ENCODE data around the gene OSBPL2. TPM values are rescaled to one million over a fixed set of nuclear protein-coding genes. Genes with fewer than 3 reads are reported as not detected.

Gene OSBPL2
- total and polyA plus RNA-seq, 4 donors: 9.9 to 19.7 (median 12.3) TPM

DNA sequence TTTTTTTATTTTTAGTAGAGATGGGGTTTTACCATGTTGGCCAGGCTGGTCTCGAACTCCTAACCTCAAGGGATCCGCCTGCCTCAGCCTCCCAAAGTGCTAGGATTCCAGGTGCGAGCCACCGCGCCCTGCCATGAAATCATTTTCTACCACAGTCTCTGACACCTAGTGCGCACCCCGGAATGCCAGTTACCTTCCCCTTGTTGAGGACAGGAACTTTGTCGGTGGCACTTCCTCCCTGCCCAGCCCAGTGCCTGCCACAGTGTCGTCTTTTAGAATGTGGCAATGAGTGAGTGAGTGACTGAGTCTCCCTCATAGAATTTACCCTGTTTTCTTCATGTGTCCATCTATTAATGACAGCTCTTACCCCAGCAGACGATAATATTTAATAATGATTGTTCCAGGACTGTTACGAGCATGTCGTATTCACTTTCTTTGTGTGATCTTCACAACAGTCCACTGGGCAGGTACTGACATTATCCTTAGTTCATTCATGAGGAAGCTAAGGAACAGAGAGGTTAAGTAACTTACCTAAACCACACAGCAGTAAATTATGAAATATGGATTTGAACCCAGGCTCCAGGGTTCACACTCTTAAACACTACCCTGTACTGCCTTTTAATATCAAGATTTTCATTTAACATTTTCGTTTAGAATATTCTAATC lies 1.8 kb downstream of the OSBPL2 start:
- H3K36me3 ChIP-seq (ENCODE audit: control insufficient read depth in 4 of 4, insufficient read depth in 3 of 4, low read depth in 1 of 4, low read length in 3 of 4): peaks cover 0 to 4% (median 0%) of the 10 kb centered on the region in 4 donors
- TF ChIP-seq, protein P1, sequence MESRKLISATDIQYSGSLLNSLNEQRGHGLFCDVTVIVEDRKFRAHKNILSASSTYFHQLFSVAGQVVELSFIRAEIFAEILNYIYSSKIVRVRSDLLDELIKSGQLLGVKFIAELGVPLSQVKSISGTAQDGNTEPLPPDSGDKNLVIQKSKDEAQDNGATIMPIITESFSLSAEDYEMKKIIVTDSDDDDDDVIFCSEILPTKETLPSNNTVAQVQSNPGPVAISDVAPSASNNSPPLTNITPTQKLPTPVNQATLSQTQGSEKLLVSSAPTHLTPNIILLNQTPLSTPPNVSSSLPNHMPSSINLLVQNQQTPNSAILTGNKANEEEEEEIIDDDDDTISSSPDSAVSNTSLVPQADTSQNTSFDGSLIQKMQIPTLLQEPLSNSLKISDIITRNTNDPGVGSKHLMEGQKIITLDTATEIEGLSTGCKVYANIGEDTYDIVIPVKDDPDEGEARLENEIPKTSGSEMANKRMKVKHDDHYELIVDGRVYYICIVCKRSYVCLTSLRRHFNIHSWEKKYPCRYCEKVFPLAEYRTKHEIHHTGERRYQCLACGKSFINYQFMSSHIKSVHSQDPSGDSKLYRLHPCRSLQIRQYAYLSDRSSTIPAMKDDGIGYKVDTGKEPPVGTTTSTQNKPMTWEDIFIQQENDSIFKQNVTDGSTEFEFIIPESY (IDR thresholded peaks at IDR 0.05): no peak
- TF ChIP-seq, protein P2, sequence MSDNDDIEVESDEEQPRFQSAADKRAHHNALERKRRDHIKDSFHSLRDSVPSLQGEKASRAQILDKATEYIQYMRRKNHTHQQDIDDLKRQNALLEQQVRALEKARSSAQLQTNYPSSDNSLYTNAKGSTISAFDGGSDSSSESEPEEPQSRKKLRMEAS (IDR thresholded peaks at IDR 0.05): no peak
- TF ChIP-seq RAD21 (IDR thresholded peaks at IDR 0.05) (no peak), TAF1 (conservative IDR thresholded peaks at IDR 0.05) (no peak), RXRA (IDR thresholded peaks at IDR 0.05) (no peak), GABPA (IDR thresholded peaks at IDR 0.05 in 1 of 2, conservative IDR thresholded peaks at IDR 0.05 in 1 of 2) (no peak), YY1 (IDR thresholded peaks at IDR 0.05) (no peak)
- TF ChIP-seq, protein P3, sequence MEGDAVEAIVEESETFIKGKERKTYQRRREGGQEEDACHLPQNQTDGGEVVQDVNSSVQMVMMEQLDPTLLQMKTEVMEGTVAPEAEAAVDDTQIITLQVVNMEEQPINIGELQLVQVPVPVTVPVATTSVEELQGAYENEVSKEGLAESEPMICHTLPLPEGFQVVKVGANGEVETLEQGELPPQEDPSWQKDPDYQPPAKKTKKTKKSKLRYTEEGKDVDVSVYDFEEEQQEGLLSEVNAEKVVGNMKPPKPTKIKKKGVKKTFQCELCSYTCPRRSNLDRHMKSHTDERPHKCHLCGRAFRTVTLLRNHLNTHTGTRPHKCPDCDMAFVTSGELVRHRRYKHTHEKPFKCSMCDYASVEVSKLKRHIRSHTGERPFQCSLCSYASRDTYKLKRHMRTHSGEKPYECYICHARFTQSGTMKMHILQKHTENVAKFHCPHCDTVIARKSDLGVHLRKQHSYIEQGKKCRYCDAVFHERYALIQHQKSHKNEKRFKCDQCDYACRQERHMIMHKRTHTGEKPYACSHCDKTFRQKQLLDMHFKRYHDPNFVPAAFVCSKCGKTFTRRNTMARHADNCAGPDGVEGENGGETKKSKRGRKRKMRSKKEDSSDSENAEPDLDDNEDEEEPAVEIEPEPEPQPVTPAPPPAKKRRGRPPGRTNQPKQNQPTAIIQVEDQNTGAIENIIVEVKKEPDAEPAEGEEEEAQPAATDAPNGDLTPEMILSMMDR (IDR thresholded peaks at IDR 0.05; ENCODE audit: low read depth, low read length, missing input control): no peak
- TF ChIP-seq, protein P4, sequence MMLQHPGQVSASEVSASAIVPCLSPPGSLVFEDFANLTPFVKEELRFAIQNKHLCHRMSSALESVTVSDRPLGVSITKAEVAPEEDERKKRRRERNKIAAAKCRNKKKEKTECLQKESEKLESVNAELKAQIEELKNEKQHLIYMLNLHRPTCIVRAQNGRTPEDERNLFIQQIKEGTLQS (IDR thresholded peaks at IDR 0.05): no peak
- TF ChIP-seq, protein P5, sequence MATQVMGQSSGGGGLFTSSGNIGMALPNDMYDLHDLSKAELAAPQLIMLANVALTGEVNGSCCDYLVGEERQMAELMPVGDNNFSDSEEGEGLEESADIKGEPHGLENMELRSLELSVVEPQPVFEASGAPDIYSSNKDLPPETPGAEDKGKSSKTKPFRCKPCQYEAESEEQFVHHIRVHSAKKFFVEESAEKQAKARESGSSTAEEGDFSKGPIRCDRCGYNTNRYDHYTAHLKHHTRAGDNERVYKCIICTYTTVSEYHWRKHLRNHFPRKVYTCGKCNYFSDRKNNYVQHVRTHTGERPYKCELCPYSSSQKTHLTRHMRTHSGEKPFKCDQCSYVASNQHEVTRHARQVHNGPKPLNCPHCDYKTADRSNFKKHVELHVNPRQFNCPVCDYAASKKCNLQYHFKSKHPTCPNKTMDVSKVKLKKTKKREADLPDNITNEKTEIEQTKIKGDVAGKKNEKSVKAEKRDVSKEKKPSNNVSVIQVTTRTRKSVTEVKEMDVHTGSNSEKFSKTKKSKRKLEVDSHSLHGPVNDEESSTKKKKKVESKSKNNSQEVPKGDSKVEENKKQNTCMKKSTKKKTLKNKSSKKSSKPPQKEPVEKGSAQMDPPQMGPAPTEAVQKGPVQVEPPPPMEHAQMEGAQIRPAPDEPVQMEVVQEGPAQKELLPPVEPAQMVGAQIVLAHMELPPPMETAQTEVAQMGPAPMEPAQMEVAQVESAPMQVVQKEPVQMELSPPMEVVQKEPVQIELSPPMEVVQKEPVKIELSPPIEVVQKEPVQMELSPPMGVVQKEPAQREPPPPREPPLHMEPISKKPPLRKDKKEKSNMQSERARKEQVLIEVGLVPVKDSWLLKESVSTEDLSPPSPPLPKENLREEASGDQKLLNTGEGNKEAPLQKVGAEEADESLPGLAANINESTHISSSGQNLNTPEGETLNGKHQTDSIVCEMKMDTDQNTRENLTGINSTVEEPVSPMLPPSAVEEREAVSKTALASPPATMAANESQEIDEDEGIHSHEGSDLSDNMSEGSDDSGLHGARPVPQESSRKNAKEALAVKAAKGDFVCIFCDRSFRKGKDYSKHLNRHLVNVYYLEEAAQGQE (IDR thresholded peaks at IDR 0.05): no peak
- H3K9ac ChIP-seq (ENCODE audit: low read depth in 1 of 2, low read length in 2 of 2): no peak overlapping the region
- peaks cover 15 to 34% (median 20%) of the 10 kb centered on the region in 4 donors for H3K4me1 ChIP-seq (ENCODE audit: control insufficient read depth in 4 of 4, insufficient read depth in 4 of 4, low read length in 3 of 4)
- H3K27ac ChIP-seq (ENCODE audit: low read depth in 1 of 2, low read length in 2 of 2): peak overlapping the region in 1 of 2 donors; percentile 51
- no peaks in the 10 kb centered on the region for H3K9me3 ChIP-seq (ENCODE audit: control insufficient read depth in 4 of 4, low read length in 3 of 4)
- DNase-seq (ENCODE audit: low spot score): no peak
- WGBS: 89% methylated on average over 13 of the region's 13 CpGs
- H3K4me3 ChIP-seq (ENCODE audit: low read depth in 1 of 3, low read length in 3 of 3): no peak overlapping the region
- no peaks in the 10 kb centered on the region for H3K27me3 ChIP-seq (ENCODE audit: control insufficient read depth in 4 of 4, insufficient read depth in 4 of 4, low read length in 3 of 4)

DNA sequence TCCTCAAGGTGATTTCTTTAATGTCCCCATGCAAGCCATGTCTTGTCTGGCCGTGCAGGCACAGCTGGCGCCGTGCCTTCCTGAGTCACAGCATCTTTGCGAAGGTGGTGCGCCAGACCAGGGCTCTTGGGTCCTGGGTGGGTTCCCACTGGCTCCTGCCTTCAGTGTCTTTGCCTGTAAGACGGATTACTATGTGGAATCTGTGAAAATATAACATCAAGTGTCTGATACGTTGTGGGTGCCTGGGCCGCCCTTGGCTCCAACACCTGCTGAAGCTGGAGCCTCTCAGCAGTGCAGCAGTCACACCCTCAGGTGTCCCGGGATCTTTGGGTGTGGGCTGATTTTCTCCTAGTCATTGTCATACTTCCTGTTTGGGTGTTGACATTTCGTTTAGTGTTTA lies 3.2 kb downstream of the OSBPL2 start:
- Histone ChIP-seq H3K36me3 (ENCODE audit: control insufficient read depth in 4 of 4, insufficient read depth in 3 of 4, low read depth in 1 of 4, low read length in 3 of 4) (peaks cover 0 to 6% (median under 1%) of the 10 kb centered on the region in 4 donors), H3K27ac (ENCODE audit: low read depth in 1 of 2, low read length in 2 of 2) (no peak overlapping the region), H3K27me3 (ENCODE audit: control insufficient read depth in 4 of 4, insufficient read depth in 4 of 4, low read length in 3 of 4) (no peaks in the 10 kb centered on the region), H3K4me3 (ENCODE audit: low read depth in 1 of 3, low read length in 3 of 3) (no peak overlapping the region), H3K9me3 (ENCODE audit: control insufficient read depth in 4 of 4, low read length in 3 of 4) (no peaks in the 10 kb centered on the region), H3K9ac (ENCODE audit: low read depth in 1 of 2, low read length in 2 of 2) (no peak overlapping the region), H3K4me1 (ENCODE audit: control insufficient read depth in 4 of 4, insufficient read depth in 4 of 4, low read length in 3 of 4) (peaks cover 16 to 45% (median 24%) of the 10 kb centered on the region in 4 donors)
- WGBS: 84% methylated on average over 10 of the region's 10 CpGs
- DNase-seq (ENCODE audit: low spot score): no peak
- TF ChIP-seq, protein P4 (IDR thresholded peaks at IDR 0.05): no peak
- TF ChIP-seq YY1 (IDR thresholded peaks at IDR 0.05): no peak
- no peak for TF ChIP-seq HNF4G (IDR thresholded peaks at IDR 0.05)
- no peak for TF ChIP-seq SP1 (IDR thresholded peaks at IDR 0.05)
- no peak for TF ChIP-seq JUND (IDR thresholded peaks at IDR 0.05)
- no peak for TF ChIP-seq NR2F2 (IDR thresholded peaks at IDR 0.05)
- TF ChIP-seq, protein P5 (IDR thresholded peaks at IDR 0.05): no peak
- no peak for TF ChIP-seq TAF1 (conservative IDR thresholded peaks at IDR 0.05)

All from liver (tissue), 9 donors.